Loucy (cell line): ENCODE measurements around the gene LMNTD1.

Experiments
- EZH2phosphoT487 ChIP-seq: fragments of 200-600 bp; IDR thresholded peaks from 2 replicates; pipeline ENCODE4 v1.6.1; 2018; ENCODE audit warnings: antibody characterized with exemption, mild to moderate bottlenecking, moderate library complexity, borderline replicate concordance
- TF ChIP-seq, protein P1 (sequence below): fragments of 200-600 bp; sonication (generic); conservative IDR thresholded peaks from 2 replicates; pipeline ENCODE4 v1.5.1; 2014; ENCODE audit warnings: mild to moderate bottlenecking, antibody characterized with exemption, low read length

DNA sequence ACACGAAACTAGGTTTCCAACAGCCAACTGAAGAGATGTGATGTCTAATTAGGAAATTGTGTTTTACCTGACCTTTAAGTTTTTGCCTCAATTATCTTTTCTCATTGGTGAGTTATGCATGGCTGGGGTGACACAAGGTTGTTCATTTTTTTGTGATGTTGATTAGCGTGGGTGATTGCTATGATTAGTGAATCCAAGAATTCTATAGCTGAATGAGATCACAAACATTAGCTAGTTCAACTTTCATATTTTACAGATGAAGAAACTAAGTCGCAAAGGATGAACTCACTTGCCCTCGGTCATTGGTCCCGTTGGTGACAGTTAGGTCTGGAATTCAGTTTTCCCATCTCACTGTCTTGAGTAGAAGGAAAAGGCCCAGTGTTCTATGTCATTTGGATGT lies 32.6 kb upstream of the LMNTD1 start:
- TF ChIP-seq, protein P1, sequence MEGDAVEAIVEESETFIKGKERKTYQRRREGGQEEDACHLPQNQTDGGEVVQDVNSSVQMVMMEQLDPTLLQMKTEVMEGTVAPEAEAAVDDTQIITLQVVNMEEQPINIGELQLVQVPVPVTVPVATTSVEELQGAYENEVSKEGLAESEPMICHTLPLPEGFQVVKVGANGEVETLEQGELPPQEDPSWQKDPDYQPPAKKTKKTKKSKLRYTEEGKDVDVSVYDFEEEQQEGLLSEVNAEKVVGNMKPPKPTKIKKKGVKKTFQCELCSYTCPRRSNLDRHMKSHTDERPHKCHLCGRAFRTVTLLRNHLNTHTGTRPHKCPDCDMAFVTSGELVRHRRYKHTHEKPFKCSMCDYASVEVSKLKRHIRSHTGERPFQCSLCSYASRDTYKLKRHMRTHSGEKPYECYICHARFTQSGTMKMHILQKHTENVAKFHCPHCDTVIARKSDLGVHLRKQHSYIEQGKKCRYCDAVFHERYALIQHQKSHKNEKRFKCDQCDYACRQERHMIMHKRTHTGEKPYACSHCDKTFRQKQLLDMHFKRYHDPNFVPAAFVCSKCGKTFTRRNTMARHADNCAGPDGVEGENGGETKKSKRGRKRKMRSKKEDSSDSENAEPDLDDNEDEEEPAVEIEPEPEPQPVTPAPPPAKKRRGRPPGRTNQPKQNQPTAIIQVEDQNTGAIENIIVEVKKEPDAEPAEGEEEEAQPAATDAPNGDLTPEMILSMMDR, result no peak
- TF ChIP-seq EZH2phosphoT487, result no peak
